H1 (cell line): ENCODE results near the gene HAPLN3. TPM values are rescaled to one million over a fixed set of nuclear protein-coding genes. Genes with fewer than 3 reads are reported as not detected.
A peak's percentile ranks its signal among the peaks of the same experiment; 100 is the strongest.
"Not testable (repeated sequence)": the region's sequence is repeated elsewhere in the genome, so short reads cannot be mapped to it uniquely, and the experiment has no call there.

ENCODE experiments used
- CTCF ChIA-PET: fragments of 300-600 bp; sonication (Branson Sonifier 250); formaldehyde crosslinking; loops from one replicate; lab custom pipeline; 2021; ENCODE audit not compliant: partially characterized antibody; lab: Charles Lee
- POLR2A ChIA-PET: fragments of 300-600 bp; sonication (Branson Sonifier 250); formaldehyde crosslinking; loops from one replicate; lab custom pipeline; 2021; ENCODE audit warnings: inconsistent platforms; ENCODE audit not compliant: partially characterized antibody; lab: Charles Lee
- DNase-seq, 2 experiments: peaks; one replicate each; pipeline versions ENCODE4 v3.0.0 to v3.0.0-alpha.2; 2010 to 2022; ENCODE audit warnings: low spot score in 2 of 2, low read depth in 1 of 2, mixed read lengths in 1 of 2
- FAIRE-seq: peaks from 2 replicates; lab custom pipeline; 2011; peaks lifted over from hg19 to GRCh38; lab: Jason Lieb, UNC
- H2AFZ ChIP-seq: 2 replicates; pipeline ENCODE4 v1.8.1; 2012; ENCODE audit warnings: low read length, inconsistent platforms
- H2AK5ac ChIP-seq: 2 replicates; pipeline ENCODE4 v1.6.1; 2013; ENCODE audit warnings: low read depth, low read length
- H2BK120ac ChIP-seq: replicated peaks from 2 replicates; pipeline ENCODE3; 2013; ENCODE audit warnings: low read depth, low read length, inconsistent platforms
- H2BK12ac ChIP-seq: 2 replicates; pipeline ENCODE4 v1.6.1; 2013; ENCODE audit warnings: low read depth, low read length
- H2BK15ac ChIP-seq: 2 replicates; pipeline ENCODE4 v1.6.1; 2013; ENCODE audit warnings: low read length
- H2BK20ac ChIP-seq: 2 replicates; pipeline ENCODE4 v1.6.1; 2013; ENCODE audit warnings: low read length
- H2BK5ac ChIP-seq: 2 replicates; pipeline ENCODE4 v1.6.1; 2013; ENCODE audit warnings: low read depth, low read length
- H3K14ac ChIP-seq: 2 replicates; pipeline ENCODE4 v1.6.1; 2013; ENCODE audit warnings: inconsistent platforms; ENCODE audit not compliant: insufficient read length
- H3K18ac ChIP-seq: 2 replicates; pipeline ENCODE4 v1.6.1; 2013; ENCODE audit warnings: low read length; ENCODE audit errors: extremely low read depth
- H3K23ac ChIP-seq: 2 replicates; pipeline ENCODE4 v1.6.1; 2013; ENCODE audit warnings: inconsistent platforms; ENCODE audit not compliant: insufficient read length
- H3K23me2 ChIP-seq: 2 replicates; pipeline ENCODE4 v1.6.1; 2013; ENCODE audit warnings: low read depth, low read length
- H3K27ac ChIP-seq: 2 replicates; pipeline ENCODE4 v1.6.1; 2011; ENCODE audit warnings: low read depth, low read length, inconsistent platforms
- H3K27me3 ChIP-seq, 4 experiments: replicated peaks in 1 of 4; 1 replicate in 1 of 4; 2 replicates in 3 of 4; pipeline versions ENCODE4 v1.6.1 to v1.8.1; 2011 to 2013; ENCODE audit warnings: low read length in 3 of 4, mild to moderate bottlenecking in 3 of 4, inconsistent platforms in 2 of 4, mixed read lengths in 2 of 4, moderate library complexity in 1 of 4; ENCODE audit not compliant: control insufficient read depth in 3 of 4, insufficient read depth in 3 of 4; ENCODE audit errors: extremely low read depth in 1 of 4
- H3K36me3 ChIP-seq, 4 experiments: 2 replicates each; pipeline versions ENCODE4 v1.6.1 to v1.8.1; 2011 to 2013; ENCODE audit warnings: mild to moderate bottlenecking in 4 of 4, low read length in 3 of 4, moderate library complexity in 2 of 4, control low read depth in 1 of 4, inconsistent platforms in 1 of 4; ENCODE audit not compliant: insufficient read depth in 4 of 4, control insufficient read depth in 2 of 4
- H3K4ac ChIP-seq: replicated peaks from 2 replicates; pipeline ENCODE3; 2013; ENCODE audit warnings: low read length, low read depth, mixed read lengths, inconsistent platforms; ENCODE audit not compliant: insufficient read length
- H3K4me1 ChIP-seq, 4 experiments: replicated peaks in 1 of 4; 1 replicate in 1 of 4; 2 replicates in 3 of 4; pipeline versions ENCODE4 v1.6.1 to v1.8.1; 2011 to 2013; ENCODE audit warnings: low read length in 3 of 4, inconsistent platforms in 2 of 4, mixed read lengths in 1 of 4; ENCODE audit not compliant: insufficient read depth in 4 of 4, control insufficient read depth in 3 of 4
- H3K4me2 ChIP-seq, 2 experiments: 2 replicates each; pipeline versions ENCODE4 v1.6.1 to v1.8.1; 2011 to 2013; ENCODE audit warnings: low read depth in 2 of 2, low read length in 2 of 2, control low read depth in 1 of 2, inconsistent platforms in 1 of 2, mild to moderate bottlenecking in 1 of 2; ENCODE audit not compliant: insufficient read depth in 1 of 2
- H3K4me3 ChIP-seq, 4 experiments: fragments of 200-600, 300-600 bp in 1 of 4; sonication (generic), shearing (Covaris generic), sonication (Bioruptor Twin) in 1 of 4; 2 replicates each; pipeline versions ENCODE4 v1.5.1 to v1.8.1; 2011 to 2016; ENCODE audit warnings: low read length in 4 of 4, low read depth in 3 of 4, control low read depth in 2 of 4, inconsistent platforms in 2 of 4, mild to moderate bottlenecking in 2 of 4, mixed read lengths in 1 of 4, moderate library complexity in 1 of 4; ENCODE audit not compliant: insufficient read depth in 2 of 4; ENCODE audit errors: extremely low read depth in 1 of 4
- H3K56ac ChIP-seq: replicated peaks from 2 replicates; pipeline ENCODE3; 2013; ENCODE audit warnings: low read depth, mild to moderate bottlenecking, mixed read lengths, low read length, inconsistent platforms; ENCODE audit not compliant: insufficient read length
- H3K79me1 ChIP-seq: 2 replicates; pipeline ENCODE4 v1.6.1; 2013; ENCODE audit warnings: low read depth, low read length, control low read depth
- H3K79me2 ChIP-seq, 2 experiments: 2 replicates each; pipeline versions ENCODE4 v1.6.1 to v1.8.1; 2012 to 2013; ENCODE audit warnings: low read length in 2 of 2, mild to moderate bottlenecking in 2 of 2, inconsistent platforms in 1 of 2; ENCODE audit not compliant: insufficient read depth in 2 of 2, control insufficient read depth in 1 of 2
- H3K9ac ChIP-seq, 4 experiments: replicated peaks in 1 of 4; 1 replicate in 1 of 4; 2 replicates in 3 of 4; pipeline versions ENCODE4 v1.6.1 to v1.8.1; 2011 to 2013; ENCODE audit warnings: low read depth in 3 of 4, low read length in 3 of 4, control low read depth in 2 of 4, mild to moderate bottlenecking in 2 of 4, moderate library complexity in 2 of 4, inconsistent platforms in 1 of 4; ENCODE audit errors: extremely low read depth in 1 of 4
- H3K9me3 ChIP-seq, 2 experiments: 2 replicates each; pipeline versions ENCODE4 v1.6.1 to v1.8.1; 2012 to 2013; ENCODE audit warnings: mild to moderate bottlenecking in 2 of 2, moderate library complexity in 2 of 2, control low read depth in 1 of 2, inconsistent platforms in 1 of 2, low read depth in 1 of 2, low read length in 1 of 2, mixed read lengths in 1 of 2; ENCODE audit not compliant: insufficient read depth in 2 of 2
- H4K20me1 ChIP-seq, 2 experiments: replicated peaks in 1 of 2; 2 replicates each; pipeline versions ENCODE3 to v1.8.1; 2011 to 2013; ENCODE audit warnings: inconsistent platforms in 2 of 2, low read length in 2 of 2, mild to moderate bottlenecking in 1 of 2; ENCODE audit not compliant: insufficient read depth in 2 of 2, control insufficient read depth in 1 of 2
- H4K5ac ChIP-seq: 2 replicates; pipeline ENCODE4 v1.6.1; 2013; ENCODE audit warnings: low read length, low read depth, mixed read lengths, inconsistent platforms; ENCODE audit not compliant: insufficient read length
- H4K8ac ChIP-seq: 2 replicates; pipeline ENCODE4 v1.8.0; 2013; ENCODE audit warnings: mild to moderate bottlenecking, moderate library complexity, low read length, inconsistent platforms; ENCODE audit not compliant: insufficient read depth; ENCODE audit errors: extremely low read depth
- H4K91ac ChIP-seq: replicated peaks from 2 replicates; pipeline ENCODE3; 2013; ENCODE audit warnings: low read length, mixed read lengths, inconsistent platforms; ENCODE audit not compliant: insufficient read length
- EP300 ChIP-seq, 2 experiments: IDR thresholded peaks; 1 replicate in 1 of 2; 2 replicates in 1 of 2; pipeline ENCODE4 v1.6.1; 2011 to 2012; ENCODE audit warnings: low read depth in 2 of 2, low read length in 2 of 2, mild to moderate bottlenecking in 2 of 2, borderline replicate concordance in 1 of 2, inconsistent platforms in 1 of 2, moderate library complexity in 1 of 2
- WGBS, 2 experiments: shearing (Covaris generic) in 1 of 2; methylation state at CpG; one replicate each; pipeline versions ENCODE4 v1.1.6 to v1.1.7; 2013 to 2015; ENCODE audit warnings: low lambda C conversion rate in 2 of 2, mixed read lengths in 2 of 2, inconsistent platforms in 1 of 2, low coverage in 1 of 2, missing lambda C conversion rate in 1 of 2; ENCODE audit not compliant: insufficient replicate concordance in 2 of 2, insufficient coverage in 1 of 2, insufficient read length in 1 of 2; ENCODE audit errors: extremely low coverage in 1 of 2, missing lambda C conversion rate in 1 of 2; 5-methylcytosine and 5-hydroxymethylcytosine counted together
- polyA plus RNA-seq, 7 experiments: library from polyadenylated mRNA; depleted of rRNA in 3 of 7; stranded (reverse) in 5 of 7; unstranded in 2 of 7; fragments of >200 nt in 5 of 7; fragments of 200-250 nt in 2 of 7; gene quantifications; 1 replicate in 5 of 7; 2 replicates in 1 of 7; 4 replicates in 1 of 7; pipeline versions ENCODE4 v1.2.1 to v1.2.3, GENCODE V29; 2011 to 2013; ENCODE audit warnings: missing spikeins in 2 of 7, mixed read lengths in 2 of 7
- total RNA-seq: library from RNA; stranded (reverse); fragmentation: NEBNext Ultra II Directional; extraction: Animal tissue kit (Norgen Biotek cat#: 25700); gene quantifications from 2 replicates; pipeline ENCODE4 v1.2.1, GENCODE V29; 2021

Gene HAPLN3
- total and polyA plus RNA-seq, 2 of the 8 experiments (the other 6 are each of a cell fraction or from before 2014, with no cell fraction given), result 76.2 to 79.7 TPM

- H3K9me3 ChIP-seq, result peaks cover 2 to 14% of the 10 kb centered on the region in 2 experiments; a peak in 3 of 4 replicates
- FAIRE-seq, H2BK20ac ChIP-seq, H3K79me2 ChIP-seq, H4K5ac ChIP-seq, H3K23ac ChIP-seq, CTCF ChIA-PET, H3K9ac ChIP-seq, H2BK15ac ChIP-seq, H2BK120ac ChIP-seq, H3K27ac ChIP-seq, H2AK5ac ChIP-seq, H2AFZ ChIP-seq, H3K4me3 ChIP-seq, H3K4ac ChIP-seq, H3K4me2 ChIP-seq, H3K18ac ChIP-seq, H4K20me1 ChIP-seq, H3K23me2 ChIP-seq, H3K79me1 ChIP-seq, H3K36me3 ChIP-seq: not testable (repeated sequence)
- WGBS, 2 experiments, result 66% methylated on average over 4 of the region's 4 CpGs; no CpG with 5 or more reads in 1 of the 2 experiments
- peak in 1 of 2 experiments; percentile 35 for DNase-seq
- TF ChIP-seq EP300 (IDR thresholded peaks at IDR 0.05; ENCODE audit: borderline replicate concordance in 1 of 2, low read depth in 2 of 2, low read length in 2 of 2), result peak in 1 of 2 experiments; percentile 86; a peak in 1 of 3 replicates
- TF ChIP-seq, all 59 proteins: peak for 1; not testable (repeated sequence) for 58
- H2BK5ac ChIP-seq, H4K8ac ChIP-seq, H3K56ac ChIP-seq, H3K4me1 ChIP-seq, H2BK12ac ChIP-seq, H4K91ac ChIP-seq, H3K14ac ChIP-seq, POLR2A ChIA-PET, H3K27me3 ChIP-seq: not testable (repeated sequence)
These were observed 39.1 kb upstream of the HAPLN3 start for GRCh38 chr15:88934449-88934848.
